NCI-H748 (cell line): ENCODE measurements around the gene TSLP.

ENCODE experiments used
- DNase-seq: peaks from one replicate; lab custom pipeline; 2025; ENCODE audit not compliant: unreplicated experiment; lab: John Stamatoyannopoulos, UW

The TSLP gene

DNA sequence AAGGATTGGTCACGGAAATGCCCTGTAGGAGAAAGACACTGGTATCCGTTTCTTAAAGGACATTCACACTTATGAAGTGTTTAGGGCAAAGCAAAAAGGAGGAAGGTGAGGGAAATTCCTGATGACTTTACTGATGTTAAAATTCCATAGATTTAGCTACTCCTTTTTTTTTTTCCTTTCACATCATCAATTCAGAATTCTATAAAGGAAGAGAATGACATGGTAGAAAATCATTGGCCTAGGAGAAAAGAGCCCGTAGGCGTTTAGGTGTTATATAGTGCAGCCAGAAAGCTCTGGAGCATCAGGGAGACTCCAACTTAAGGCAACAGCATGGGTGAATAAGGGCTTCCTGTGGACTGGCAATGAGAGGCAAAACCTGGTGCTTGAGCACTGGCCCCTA, at the start of gene TSLP:
Gene TSLP, plus strand, starts transcription at position 301 of the 400 bp plus-strand sequence. CDS start 178 bp downstream, outside the sequence.
- no peak for DNase-seq

DNA sequence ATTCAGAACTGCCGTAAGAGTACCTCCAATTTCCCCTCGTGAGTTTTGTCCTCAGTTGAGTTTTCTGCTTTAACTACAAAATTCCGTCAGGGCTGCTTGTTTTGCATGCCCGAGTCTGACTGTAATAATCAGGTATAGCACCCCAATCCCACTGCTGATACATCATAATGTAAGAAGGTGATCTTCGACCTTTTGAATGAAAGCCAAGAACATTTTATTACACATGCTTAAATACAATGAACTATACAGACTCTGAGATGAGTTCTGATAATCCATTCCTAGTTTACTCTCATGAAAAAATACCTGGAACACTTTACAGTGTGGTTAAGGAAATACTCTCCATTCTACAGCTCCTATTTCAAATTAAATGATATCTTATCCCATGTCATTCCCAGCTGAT, 49.2 kb upstream of the TSLP start:
- DNase-seq, result no peak

DNA sequence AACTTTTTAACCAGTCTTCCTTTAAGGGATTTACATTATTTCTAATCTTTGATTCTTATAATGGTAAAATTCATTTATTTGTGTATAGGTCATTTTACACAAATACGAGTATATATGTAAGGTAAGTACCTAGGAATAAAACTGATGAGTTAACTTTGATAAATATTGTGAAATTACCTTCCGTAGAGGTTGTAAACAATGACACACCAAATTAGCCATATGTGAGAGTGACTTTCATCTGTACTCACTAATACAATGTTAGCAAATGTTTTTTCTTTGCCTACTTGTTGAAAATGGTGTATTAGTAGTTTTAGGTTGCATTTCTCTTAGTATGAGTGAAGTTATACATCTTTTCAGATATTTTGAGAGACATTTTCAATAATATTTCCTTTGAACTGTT, 42.6 kb upstream of the TSLP start:
- no peak for DNase-seq

DNA sequence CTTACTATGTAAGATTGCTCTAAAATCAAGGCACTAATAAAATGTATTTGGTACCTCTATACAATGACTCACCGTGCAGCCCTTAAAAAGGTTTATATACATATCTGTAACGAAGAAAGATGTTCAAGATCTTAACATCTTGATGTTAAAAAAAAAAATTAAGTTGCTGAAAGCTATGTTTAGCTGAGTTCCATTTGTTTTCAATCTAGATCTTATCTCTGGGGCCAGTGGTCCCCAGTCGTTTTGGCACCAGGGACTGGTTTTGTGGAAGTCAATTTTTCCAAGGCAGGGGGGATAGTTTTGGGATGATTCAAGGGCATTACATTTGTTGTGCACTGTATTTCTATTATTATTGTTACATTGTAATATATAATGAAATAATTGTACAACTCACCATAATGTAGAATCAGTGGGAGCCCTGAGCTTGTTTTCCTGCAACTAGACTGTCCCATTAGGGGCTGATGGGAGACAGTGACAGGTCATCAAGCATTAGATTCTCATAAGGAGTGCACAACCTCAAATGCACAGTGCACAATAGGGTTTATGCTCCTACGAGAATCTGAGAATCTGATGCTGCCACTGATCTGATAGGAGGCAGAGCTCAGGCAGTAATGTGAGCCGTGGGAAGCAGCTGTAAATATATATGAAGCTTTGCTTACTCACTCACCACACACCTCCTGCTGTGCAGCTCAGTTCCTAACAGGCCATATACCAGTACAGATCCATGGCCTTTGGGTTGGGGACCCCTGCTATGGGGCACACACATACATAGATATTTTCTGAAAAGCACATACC, 27.6 kb upstream of the TSLP start:
- peak; percentile 27 for DNase-seq

DNA sequence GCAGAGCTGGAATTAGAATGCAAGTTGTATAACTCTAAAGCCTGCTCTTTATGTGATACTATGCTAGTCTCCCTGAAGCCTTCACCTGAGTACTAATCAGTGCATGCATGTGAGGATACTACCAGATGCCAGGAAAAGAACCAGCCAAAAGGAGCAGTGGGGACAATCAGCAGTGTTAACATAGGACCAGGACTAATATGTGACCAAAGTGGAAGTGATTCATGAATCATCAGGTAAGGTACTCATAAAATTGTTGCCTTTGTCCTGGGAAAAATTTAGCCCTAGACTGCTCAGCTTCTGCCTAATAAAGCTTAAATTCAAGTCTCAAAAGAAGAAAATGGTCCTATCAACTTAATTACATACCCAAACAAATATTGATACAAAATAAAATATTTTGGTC, 13.4 kb upstream of the TSLP start:
- DNase-seq, result no peak

DNA sequence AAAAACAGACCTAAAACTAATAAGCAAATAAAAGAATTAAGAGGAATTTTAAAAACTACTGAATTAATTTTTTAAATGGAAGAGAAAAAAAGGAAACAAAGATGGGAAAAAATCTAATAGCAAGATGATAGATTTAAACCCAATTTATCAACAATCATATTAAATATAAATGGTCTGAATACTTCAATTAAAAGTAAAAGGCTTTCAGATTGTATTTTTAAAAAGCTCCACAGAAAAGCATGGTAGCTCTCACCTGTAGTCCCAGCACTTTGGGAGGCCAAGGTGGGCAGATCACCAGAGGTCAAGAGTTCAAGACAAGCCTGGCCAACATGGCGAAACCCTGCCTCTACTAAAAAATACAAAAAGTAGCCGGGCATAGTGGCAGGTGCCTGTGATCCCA, 11.3 kb upstream of the TSLP start:
- DNase-seq, result no peak

DNA sequence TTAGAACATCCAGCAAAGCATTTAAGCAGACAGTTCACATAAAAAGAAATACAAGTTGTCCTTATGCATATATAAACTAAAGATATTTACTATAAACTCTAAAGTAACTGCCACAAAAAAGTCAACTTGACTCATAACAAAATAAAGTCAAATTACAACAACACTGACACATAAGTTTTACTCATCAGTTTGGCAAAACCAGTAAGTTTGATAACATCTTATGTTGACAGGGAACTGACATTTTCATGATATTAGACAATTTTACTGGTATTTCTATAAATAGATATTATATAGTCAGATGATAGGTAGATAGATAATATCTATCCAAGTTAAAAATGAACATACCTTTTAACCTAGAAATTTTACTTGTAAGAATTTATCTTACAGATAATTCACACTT, 9.9 kb upstream of the TSLP start:
- no peak for DNase-seq

DNA sequence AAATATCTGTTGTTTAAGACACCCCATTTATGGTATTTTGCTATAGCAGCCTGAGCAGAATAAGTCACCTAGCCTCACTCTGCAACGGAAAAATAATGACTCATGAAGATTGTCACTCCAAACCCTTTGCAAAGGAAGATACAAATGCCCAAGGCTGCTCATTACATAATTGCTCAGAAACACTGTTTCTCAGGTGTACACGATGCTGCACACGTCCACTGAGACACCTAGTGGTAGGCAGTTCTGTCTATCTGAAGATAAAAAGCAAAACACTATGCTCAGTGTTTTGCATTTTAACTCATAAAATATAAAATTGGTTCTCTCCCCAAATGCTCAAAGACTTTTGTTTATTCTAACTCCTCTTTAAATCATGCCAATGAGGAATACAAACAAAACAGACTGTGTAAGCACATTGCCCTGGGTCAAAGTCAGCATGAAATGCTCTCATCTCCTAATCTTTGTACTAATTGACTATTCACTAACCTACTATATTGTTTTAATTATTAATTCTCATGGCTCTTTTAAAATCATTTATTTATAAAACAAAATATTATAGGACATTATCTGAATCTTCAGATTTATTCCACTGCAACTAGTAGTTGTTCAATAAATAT, 7.7 kb upstream of the TSLP start:
- DNase-seq, result peak; percentile 43

DNA sequence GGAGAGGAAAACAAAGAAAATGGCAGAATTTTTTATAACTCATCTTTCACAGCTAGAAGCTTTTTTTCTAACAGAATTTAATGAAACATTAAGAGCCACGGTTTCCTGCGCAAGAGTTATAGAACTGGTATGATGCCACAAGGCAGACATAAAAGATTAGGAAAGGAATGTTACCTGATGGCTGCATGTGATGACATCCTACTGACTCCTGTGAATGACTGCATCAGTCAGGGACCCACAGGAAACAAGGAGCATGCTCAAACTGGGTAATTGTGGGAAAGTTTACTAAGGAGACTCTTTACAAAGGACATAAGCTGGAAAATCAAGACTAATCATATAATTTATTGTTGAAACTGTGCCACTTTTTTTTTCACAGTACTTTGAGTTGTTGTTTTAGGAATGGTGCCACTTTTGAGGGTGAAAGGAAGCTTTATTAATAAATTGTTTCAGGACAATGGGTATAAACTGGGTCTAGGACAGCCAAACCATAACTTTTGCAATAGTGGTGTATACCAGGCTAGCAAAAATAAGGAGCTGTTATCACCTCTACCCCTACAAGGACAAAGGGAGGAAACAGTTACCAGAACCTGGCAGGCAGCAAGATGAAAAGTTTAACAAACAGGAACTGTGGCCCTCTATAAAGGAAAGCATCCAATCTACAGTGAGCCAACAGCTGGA, 5.1 kb upstream of the TSLP start:
- DNase-seq, result no peak

DNA sequence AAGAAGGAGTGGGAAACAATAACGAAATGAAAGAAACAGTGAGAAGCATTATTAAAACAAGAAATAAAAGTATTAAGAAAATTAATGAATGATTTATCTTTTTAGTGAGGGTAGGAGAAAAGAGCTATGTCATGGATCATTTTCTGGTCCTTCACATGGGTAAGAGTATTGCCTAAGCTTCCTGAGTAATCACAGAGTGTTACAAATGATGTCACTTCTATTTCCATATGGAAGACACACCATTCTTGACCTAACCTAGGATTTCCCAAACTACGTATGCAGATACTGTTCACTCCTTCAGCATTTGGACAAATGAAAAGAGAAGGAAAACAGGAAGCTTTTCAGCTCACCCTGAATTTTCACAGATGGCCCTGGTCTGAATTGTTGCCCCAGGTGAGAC, 3.3 kb upstream of the TSLP start:
- DNase-seq, result no peak

DNA sequence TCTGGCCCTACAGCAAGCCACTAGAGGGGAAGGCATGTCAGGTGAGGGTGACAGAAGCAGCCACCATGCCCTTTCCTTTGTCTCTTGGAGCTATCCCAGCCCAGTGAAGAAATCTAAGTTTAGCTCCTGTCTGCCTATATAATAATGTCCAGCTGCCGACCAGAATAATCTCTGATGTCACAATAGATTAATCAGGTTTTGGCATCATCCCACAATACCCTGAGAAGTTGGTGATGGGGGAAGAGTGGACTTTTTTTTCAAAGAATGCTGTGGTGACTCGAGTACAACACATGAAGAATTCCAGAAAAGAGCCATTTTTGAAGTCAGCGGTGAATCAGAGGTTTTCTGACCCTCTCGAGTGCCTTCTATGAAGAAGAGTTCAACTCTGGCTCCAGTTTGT, 1.7 kb upstream of the TSLP start:
- no peak for DNase-seq

DNA sequence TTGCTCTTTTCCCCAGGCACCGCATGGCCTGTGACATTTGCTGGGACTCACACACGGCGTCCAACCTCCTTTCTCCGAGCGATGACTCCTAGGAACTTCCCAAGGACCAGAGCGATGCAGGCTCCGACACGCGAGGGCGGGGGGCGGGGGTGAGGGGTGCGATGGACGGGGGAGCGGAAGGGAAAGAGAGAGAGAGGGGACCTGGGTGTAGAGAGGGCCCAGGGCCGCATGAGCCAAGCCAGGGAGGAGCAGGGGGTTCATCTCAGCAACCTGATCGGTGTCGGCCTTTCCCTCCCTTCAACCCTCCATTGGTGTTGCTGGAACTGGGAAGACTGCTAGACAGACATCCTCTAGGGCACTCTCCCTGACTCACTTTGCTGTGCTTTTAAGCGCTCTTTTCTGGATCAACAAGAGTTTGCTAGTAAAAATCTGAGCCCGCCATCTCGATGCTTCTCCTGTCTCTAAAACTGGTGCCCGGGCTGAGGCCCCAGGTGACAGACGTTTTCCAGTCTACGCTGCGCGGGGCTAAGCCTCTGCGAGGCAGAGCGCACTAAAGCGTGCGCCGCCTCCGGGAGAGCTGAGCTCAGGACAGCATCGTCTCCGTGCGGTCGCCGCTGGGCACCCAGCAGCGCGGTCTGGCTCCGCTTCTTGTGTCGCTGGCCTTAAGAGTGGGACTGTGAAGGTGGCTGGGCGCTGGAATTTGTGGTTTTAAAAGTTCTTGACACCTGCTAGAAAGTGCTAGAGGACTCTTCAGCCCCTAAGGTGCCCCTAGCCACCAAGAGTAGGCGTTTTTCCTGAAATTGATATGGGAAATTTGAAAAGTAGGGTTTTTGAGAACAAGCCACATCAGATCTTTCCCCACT, 1.0 kb upstream of the TSLP start:
- no peak for DNase-seq

DNA sequence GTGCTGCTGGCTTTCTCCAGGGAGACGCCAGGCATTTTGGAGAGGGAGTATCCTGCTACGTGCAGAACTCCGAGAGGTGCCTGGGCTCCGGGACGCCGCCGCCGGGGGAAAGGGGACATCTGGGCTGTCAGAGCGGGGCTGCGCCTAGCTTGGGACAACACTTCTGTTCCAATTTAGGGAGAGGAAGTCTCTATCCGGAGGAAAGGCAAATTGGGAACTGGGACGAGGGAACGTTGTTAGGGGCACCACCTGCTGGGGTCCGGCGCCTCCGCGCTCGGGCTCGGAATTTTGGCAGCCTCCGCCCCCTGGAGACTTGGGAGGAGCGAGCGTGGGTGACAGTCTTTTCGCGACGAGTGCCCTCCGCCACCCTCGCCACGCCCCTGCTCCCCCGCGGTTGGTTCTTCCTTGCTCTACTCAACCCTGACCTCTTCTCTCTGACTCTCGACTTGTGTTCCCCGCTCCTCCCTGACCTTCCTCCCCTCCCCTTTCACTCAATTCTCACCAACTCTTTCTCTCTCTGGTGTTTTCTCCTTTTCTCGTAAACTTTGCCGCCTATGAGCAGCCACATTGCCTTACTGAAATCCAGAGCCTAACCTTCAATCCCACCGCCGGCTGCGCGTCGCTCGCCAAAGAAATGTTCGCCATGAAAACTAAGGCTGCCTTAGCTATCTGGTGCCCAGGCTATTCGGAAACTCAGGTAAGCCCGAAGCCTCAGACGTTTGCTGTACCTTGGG, 1.6 kb downstream of the TSLP start:
- DNase-seq, result peak; percentile 69

DNA sequence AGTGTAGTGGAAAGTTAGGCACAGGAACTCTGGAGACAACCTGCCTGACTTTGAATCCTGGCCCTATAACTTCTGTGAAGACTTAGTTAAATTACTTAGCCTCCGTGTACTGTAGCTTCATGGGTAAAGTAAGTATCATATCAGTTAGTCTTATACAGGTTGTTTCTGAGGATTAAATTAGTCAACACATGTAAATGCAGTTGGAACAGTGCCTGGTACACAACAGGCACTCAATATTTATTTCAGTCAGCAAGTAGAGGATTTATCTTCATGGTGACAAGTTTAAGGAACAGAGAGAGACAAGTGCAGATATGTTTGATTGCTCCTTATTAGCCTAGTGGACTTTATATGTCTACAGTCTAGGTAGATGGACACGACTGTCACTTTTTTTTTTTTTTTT, 2.7 kb downstream of the TSLP start:
- DNase-seq, result no peak

DNA sequence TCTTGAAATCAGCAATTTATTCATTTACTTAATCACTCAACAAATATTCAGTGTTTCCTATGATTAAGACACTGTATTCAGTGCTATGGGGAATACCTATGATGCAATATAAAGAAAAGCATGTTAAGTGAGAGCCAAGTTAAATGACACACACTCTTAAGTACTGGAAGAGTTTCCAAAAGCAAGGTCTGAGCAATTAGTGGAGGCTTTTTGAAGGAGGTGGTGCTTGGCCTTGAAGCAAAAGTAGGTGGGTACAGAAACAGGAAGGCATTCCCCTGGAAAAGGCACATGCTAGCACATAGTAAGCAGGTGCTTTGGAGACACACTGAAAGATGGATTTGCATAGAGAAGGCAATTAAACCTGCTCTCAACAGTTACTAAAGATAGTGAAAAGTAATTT, 4.0 kb downstream of the TSLP start:
- DNase-seq, result no peak

DNA sequence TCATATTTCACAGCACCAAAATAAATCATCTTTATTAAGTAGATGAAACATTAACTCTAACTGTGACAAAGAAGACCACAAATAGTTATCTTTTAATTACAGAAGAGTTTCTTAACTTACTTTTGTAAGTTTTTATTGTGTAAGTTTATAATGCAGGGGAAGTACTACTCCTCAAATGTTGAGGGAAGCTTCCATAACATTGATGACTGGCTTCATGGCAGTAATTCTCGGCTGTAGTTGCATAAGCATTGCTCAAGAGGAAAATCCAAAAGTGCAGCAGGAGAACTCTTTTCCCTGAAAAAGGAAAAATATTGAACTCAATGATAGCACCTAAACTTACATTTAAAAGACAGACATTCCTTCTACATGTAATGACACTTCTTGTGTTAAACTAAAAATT, 4.6 kb downstream of the TSLP start:
- DNase-seq, result no peak

DNA sequence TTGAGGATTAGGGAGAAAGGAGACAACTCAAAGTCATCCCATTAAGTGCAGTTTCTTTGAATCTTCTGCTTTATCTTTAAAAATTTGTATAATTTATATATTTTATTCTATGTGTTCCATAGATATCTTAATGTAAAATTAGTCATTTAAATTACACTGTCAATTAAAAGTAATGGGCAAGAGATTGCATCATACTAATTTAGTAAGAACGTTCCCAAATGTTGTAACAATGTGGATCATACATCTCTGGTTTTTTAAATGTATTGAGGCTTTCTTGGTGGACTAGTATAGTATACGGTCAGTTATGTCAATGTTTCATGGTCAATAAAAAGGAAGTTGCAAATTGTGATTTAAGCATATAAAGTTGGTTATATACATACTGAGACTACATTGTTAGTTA, 6.2 kb downstream of the TSLP start:
- DNase-seq, result no peak

DNA sequence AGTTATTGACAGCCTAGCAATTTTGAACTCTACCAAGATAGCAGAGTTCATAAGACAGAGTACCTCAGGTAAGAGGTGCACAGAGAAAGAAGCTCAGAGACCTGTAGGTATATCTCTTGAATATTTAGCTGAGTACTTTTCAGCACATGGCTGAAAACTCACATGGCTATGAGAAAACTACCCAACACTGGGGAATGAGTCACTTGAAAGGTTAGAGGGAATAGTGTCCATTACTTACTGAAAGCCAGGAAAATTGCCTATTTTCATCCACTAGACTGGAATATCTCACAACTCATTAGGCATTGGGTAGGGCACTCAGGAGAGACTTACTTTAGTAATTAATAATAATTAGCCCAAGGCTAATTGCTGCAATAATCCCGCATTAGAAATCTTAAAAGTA, 8.3 kb downstream of the TSLP start:
- no peak for DNase-seq

DNA sequence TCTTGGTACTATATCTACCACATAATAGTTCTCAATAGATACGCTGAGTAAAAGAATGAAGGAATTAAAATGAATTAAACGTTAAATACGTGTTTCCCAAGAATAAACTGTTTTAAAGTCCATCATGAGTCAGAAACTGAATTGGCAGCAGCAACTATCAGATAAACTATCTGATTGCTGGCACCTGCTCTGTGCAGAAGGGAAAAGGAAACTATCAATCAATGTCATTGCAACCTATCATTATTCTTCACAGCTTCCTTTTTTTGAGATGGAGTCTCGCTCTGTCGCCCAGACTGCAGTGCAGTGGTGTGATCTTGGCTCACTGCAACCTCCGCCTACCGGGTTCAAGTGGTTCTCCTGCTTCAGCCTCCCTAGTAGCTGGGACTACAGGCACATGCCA, 11.8 kb downstream of the TSLP start:
- peak; percentile 80 for DNase-seq

DNA sequence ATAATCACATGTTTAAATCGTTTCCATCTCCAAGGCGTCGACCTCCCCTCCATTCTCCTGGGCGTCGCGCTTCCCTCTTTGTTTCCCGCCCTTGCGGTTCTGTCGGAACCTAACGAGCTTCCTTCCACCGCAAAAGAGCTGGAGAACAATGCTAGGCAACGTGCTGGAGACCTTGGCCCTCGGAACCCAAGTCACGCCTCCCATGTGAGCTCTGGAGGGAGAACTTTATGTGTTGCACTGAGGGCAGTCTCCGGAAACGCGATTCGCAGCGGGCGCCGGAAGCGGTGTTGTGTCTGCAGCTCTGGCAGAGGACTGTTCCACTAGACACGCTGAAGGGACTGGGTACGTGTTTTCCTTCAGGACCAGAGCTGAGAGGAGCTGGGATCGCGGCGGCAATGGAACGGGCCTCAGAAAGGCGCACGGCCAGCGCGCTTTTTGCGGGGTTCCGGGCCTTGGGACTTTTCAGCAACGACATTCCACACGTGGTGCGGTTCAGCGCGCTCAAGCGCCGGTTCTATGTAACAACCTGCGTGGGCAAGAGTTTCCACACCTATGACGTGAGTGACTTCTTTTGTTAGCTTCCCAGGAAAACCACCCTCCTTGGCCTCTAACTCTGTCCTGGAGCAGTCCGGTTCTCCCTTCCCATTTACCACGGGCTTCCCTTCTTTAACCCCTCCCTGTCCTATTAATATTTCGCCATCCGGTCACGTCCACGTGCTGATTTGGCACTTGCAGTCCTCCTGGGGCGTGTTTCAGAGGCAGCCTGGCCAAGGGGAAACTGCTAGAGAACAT, 20.7 kb downstream of the TSLP start, which contains the start of gene WDR36:
Gene WDR36, plus strand, starts transcription at position 287 of the 792 bp plus-strand sequence. Its CDS starts 109 bp downstream, at position 396.
- peak; percentile 95 for DNase-seq
